ENCODE measurements around the gene HMX3.

HMX3 gene

DNA sequence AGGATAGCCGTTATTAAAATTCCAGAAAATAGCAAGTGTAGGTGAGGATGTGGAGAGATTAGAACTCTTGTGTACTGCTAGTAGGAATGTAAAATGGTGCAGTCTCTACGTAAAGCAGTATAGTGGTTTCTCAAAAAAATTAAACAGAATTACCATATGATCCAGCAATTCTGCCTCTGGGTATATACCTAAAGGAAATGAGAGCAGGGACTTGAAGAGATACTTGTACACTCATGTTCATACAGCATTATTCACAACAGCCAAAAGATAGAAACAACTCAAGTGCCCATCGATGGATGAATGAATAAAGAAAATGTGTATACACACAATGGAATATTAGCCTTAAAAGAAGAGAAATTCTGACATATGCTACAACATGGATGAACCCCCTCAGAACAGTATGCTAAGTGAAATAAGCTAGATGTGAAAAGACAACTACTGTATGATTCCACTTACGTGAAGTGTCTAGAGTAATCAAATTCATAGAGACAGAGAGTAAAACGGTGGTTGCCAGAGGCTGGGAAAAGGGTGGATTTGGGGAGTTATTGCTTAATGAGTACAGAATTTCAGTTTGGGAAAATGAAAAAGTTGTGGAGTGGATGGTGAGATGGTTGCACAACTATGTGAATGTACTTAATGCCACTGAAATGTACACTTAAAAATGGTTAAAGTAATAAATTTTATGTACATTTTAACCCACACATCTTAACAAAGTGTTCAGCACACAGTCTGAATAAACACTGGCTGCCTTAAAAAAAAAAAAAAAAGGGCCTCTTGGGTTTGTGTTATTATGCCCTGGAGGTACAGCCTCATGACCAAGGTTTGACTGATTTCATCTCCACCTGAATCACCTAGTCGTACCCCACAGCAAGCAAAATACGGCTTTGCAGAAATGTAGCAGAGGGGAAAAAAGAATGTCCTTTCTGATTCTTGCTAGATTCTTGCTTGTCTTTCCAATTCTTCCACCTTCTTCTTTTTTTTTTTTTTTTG, 44.6 kb downstream of the HMX3 start:
- H3K4me1 ChIP-seq (ENCODE audit: insufficient read depth, low read length, severe bottlenecking) = no peaks in the 10 kb centered on the region
- no peaks in the 10 kb centered on the region for H3K9me2 ChIP-seq (ENCODE audit: low read depth, low read length)
- no peak overlapping the region for H2AFZ ChIP-seq (ENCODE audit: low read length)
- H3K36me3 ChIP-seq (ENCODE audit: insufficient read depth, low read length) = peaks cover 25% of the 10 kb centered on the region
- H3K27me3 ChIP-seq (ENCODE audit: insufficient read depth, low read length) = no peaks in the 10 kb centered on the region
- no peak overlapping the region for H3K9ac ChIP-seq (ENCODE audit: low read length)
- H3F3A ChIP-seq (ENCODE audit: insufficient read depth, low read length) = no peaks in the 10 kb centered on the region
- no peaks in the 10 kb centered on the region for H4K20me1 ChIP-seq (ENCODE audit: insufficient read depth, low read length)
- peaks cover 4% of the 10 kb centered on the region; the same call in 1 of the 2 replicates for H3K9me3 ChIP-seq (ENCODE audit: low read length)
- no peaks in the 10 kb centered on the region for H3K79me2 ChIP-seq (ENCODE audit: insufficient read depth, low read length)
- H3K27ac ChIP-seq (ENCODE audit: low read depth, low read length, poor library complexity, severe bottlenecking) = no peak overlapping the region
- TF ChIP-seq, protein P1, sequence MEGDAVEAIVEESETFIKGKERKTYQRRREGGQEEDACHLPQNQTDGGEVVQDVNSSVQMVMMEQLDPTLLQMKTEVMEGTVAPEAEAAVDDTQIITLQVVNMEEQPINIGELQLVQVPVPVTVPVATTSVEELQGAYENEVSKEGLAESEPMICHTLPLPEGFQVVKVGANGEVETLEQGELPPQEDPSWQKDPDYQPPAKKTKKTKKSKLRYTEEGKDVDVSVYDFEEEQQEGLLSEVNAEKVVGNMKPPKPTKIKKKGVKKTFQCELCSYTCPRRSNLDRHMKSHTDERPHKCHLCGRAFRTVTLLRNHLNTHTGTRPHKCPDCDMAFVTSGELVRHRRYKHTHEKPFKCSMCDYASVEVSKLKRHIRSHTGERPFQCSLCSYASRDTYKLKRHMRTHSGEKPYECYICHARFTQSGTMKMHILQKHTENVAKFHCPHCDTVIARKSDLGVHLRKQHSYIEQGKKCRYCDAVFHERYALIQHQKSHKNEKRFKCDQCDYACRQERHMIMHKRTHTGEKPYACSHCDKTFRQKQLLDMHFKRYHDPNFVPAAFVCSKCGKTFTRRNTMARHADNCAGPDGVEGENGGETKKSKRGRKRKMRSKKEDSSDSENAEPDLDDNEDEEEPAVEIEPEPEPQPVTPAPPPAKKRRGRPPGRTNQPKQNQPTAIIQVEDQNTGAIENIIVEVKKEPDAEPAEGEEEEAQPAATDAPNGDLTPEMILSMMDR (IDR thresholded peaks at IDR 0.05; ENCODE audit: low read length) = no peak
- H3K4me3 ChIP-seq (ENCODE audit: low read depth, low read length, poor library complexity, severe bottlenecking) = no peak overlapping the region
- H3K4me2 ChIP-seq (ENCODE audit: low read length) = no peak overlapping the region

DNA sequence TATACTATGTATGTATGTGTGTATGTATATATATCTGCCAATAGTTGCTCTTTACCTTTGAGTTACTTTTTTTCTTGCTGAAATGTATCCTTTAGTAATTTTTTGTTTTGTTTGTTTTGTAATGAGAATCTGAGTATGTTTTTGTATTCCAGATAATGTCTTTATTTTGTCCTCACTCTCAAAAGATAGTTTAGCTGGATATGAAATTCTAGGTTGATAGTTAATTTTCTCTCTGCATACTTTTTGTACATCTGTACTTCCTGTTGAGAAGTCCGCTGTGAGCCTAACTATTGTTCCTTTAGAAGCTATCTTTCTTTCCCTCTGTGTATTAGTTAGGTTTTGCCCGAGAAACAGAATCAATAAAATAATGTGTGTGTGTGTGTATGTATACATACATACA, 48.0 kb downstream of the HMX3 start:
- no peaks in the 10 kb centered on the region for H3K27me3 ChIP-seq (ENCODE audit: insufficient read depth, low read length)
- no peak overlapping the region for H3K27ac ChIP-seq (ENCODE audit: low read depth, low read length, poor library complexity, severe bottlenecking)
- TF ChIP-seq, protein P1 (IDR thresholded peaks at IDR 0.05; ENCODE audit: low read length) = no peak
- TF ChIP-seq EZH2 (IDR thresholded peaks at IDR 0.05; ENCODE audit: borderline replicate concordance, low read length) = no peak
- H3F3A ChIP-seq (ENCODE audit: insufficient read depth, low read length) = no peaks in the 10 kb centered on the region
- H2AFZ ChIP-seq (ENCODE audit: low read length) = no peak overlapping the region
- no peak overlapping the region for H3K9ac ChIP-seq (ENCODE audit: low read length)
- no peaks in the 10 kb centered on the region for H3K4me1 ChIP-seq (ENCODE audit: insufficient read depth, low read length, severe bottlenecking)
- no peak overlapping the region for H3K4me2 ChIP-seq (ENCODE audit: low read length)
- H3K4me3 ChIP-seq (ENCODE audit: low read depth, low read length, poor library complexity, severe bottlenecking) = no peak overlapping the region
- H3K79me2 ChIP-seq (ENCODE audit: insufficient read depth, low read length) = no peaks in the 10 kb centered on the region
- H4K20me1 ChIP-seq (ENCODE audit: insufficient read depth, low read length) = no peaks in the 10 kb centered on the region
- H3K9me2 ChIP-seq (ENCODE audit: low read depth, low read length) = no peaks in the 10 kb centered on the region
- peaks cover 3% of the 10 kb centered on the region; the same call in 1 of the 2 replicates for H3K36me3 ChIP-seq (ENCODE audit: insufficient read depth, low read length)
- H3K9me3 ChIP-seq (ENCODE audit: low read length) = peaks cover 5% of the 10 kb centered on the region; the same call in 1 of the 2 replicates

GRCh38 chr10:123187781-123188180, 52.0 kb downstream of the HMX3 start:
- Histone ChIP-seq H3K4me1 (ENCODE audit: insufficient read depth, low read length, severe bottlenecking) (no peaks in the 10 kb centered on the region), H2AFZ (ENCODE audit: low read length) (no peak overlapping the region), H3K9me3 (ENCODE audit: low read length) (peaks cover 2% of the 10 kb centered on the region; the same call in 1 of the 2 replicates), H3K9me2 (ENCODE audit: low read depth, low read length) (no peaks in the 10 kb centered on the region), H3K79me2 (ENCODE audit: insufficient read depth, low read length) (no peaks in the 10 kb centered on the region), H3K27me3 (ENCODE audit: insufficient read depth, low read length) (no peaks in the 10 kb centered on the region), H3K36me3 (ENCODE audit: insufficient read depth, low read length) (peaks cover 3% of the 10 kb centered on the region; the same call in 1 of the 2 replicates), H4K20me1 (ENCODE audit: insufficient read depth, low read length) (no peaks in the 10 kb centered on the region), H3K4me2 (ENCODE audit: low read length) (no peak overlapping the region), H3K4me3 (ENCODE audit: low read depth, low read length, poor library complexity, severe bottlenecking) (no peak overlapping the region), H3K27ac (ENCODE audit: low read depth, low read length, poor library complexity, severe bottlenecking) (no peak overlapping the region), H3K9ac (ENCODE audit: low read length) (no peak overlapping the region), H3F3A (ENCODE audit: insufficient read depth, low read length) (no peaks in the 10 kb centered on the region)
- TF ChIP-seq EZH2 (IDR thresholded peaks at IDR 0.05; ENCODE audit: borderline replicate concordance, low read length) = no peak
- TF ChIP-seq, protein P1 (IDR thresholded peaks at IDR 0.05; ENCODE audit: low read length) = no peak
